ENCODE results near the gene SLC25A21. TPM values are rescaled to one million over a fixed set of nuclear protein-coding genes. Genes with fewer than 3 reads are reported as not detected.

Gene SLC25A21
- total and polyA plus RNA-seq, 7 donors: 0.13 to 1.5 (median 1.1) TPM; not detected in 2

- Histone ChIP-seq H3K27me3 (no peaks in the 10 kb centered on the region), H3K36me3 (no peaks in the 10 kb centered on the region), H3K4me1 (peaks cover 0 to 9% (median 7%) of the 10 kb centered on the region in 4 donors), H3K9me3 (no peaks in the 10 kb centered on the region), H3K27ac (no peak overlapping the region), H3K4me3 (no peak overlapping the region)
- TF ChIP-seq POLR2A (IDR thresholded peaks at IDR 0.05): no peak
- intact Hi-C loops (cut with DNase I): no loop called here
- no peak for DNase-seq
These were observed 217.0 kb downstream of the SLC25A21 start for GRCh38 chr14:36955376-36955775.

GRCh38 chr14:36952689-36953088 lies 219.7 kb downstream of the SLC25A21 start:
- TF ChIP-seq CTCF (IDR thresholded peaks at IDR 0.05): no peak
- no peak for TF ChIP-seq POLR2A (IDR thresholded peaks at IDR 0.05)
- no peak for TF ChIP-seq POLR2AphosphoS5 (IDR thresholded peaks at IDR 0.05)
- no peak for TF ChIP-seq EP300 (IDR thresholded peaks at IDR 0.05)
- intact Hi-C loops (cut with DNase I): no loop called here
- DNase-seq: no peak
- no peaks in the 10 kb centered on the region for H3K36me3 ChIP-seq
- H3K27me3 ChIP-seq: no peaks in the 10 kb centered on the region
- 88 to 92% methylated on average over 3 of the region's 3 CpGs for WGBS, 2 donors
- peaks cover 0 to 9% (median 7%) of the 10 kb centered on the region in 4 donors for H3K4me1 ChIP-seq
- no peaks in the 10 kb centered on the region for H3K9me3 ChIP-seq
- H3K4me3 ChIP-seq: no peak overlapping the region
- no peak overlapping the region for H3K27ac ChIP-seq

GRCh38 chr14:36951380-36951911 lies 221.0 kb downstream of the SLC25A21 start:
- peaks cover 0 to 9% (median 6%) of the 10 kb centered on the region in 4 donors for H3K4me1 ChIP-seq
- H3K27me3 ChIP-seq: no peaks in the 10 kb centered on the region
- WGBS, 2 donors: 79 to 82% methylated on average over 2 of the region's 2 CpGs
- H3K36me3 ChIP-seq: no peaks in the 10 kb centered on the region
- TF ChIP-seq CTCF (IDR thresholded peaks at IDR 0.05) (no peak), POLR2AphosphoS5 (IDR thresholded peaks at IDR 0.05) (no peak), POLR2A (IDR thresholded peaks at IDR 0.05) (no peak), EP300 (IDR thresholded peaks at IDR 0.05) (no peak)
- H3K27ac ChIP-seq: no peak overlapping the region
- H3K9me3 ChIP-seq: no peaks in the 10 kb centered on the region
- no peak for DNase-seq
- intact Hi-C loops (cut with DNase I): no loop called here
- H3K4me3 ChIP-seq: no peak overlapping the region

- Histone ChIP-seq H3K4me3 (no peak overlapping the region), H3K27me3 (no peaks in the 10 kb centered on the region), H3K36me3 (no peaks in the 10 kb centered on the region), H3K4me1 (peaks cover 0 to 3% (median under 1%) of the 10 kb centered on the region in 4 donors), H3K27ac (no peak overlapping the region), H3K9me3 (no peaks in the 10 kb centered on the region)
- intact Hi-C loops (cut with DNase I): no loop called here
- 71 to 75% methylated on average over 1 of the region's 1 CpG for WGBS, 2 donors
- no peak for DNase-seq
- TF ChIP-seq CTCF (IDR thresholded peaks at IDR 0.05) (no peak), POLR2A (IDR thresholded peaks at IDR 0.05) (no peak), POLR2AphosphoS5 (IDR thresholded peaks at IDR 0.05) (no peak), EP300 (IDR thresholded peaks at IDR 0.05) (no peak)
These were observed 221.6 kb downstream of the SLC25A21 start for GRCh38 chr14:36950812-36951211.

- WGBS, 2 donors: 54 to 59% methylated on average over 2 of the region's 2 CpGs
These were observed 223.0 kb downstream of the SLC25A21 start for GRCh38 chr14:36949371-36949770.

More at GRCh38 chr14:36949371-36949770, 223.0 kb downstream of the SLC25A21 start:
- H3K9me3 ChIP-seq: no peaks in the 10 kb centered on the region
- TF ChIP-seq POLR2A (IDR thresholded peaks at IDR 0.05): no peak
- no peak for TF ChIP-seq CTCF (IDR thresholded peaks at IDR 0.05)
- no peak for TF ChIP-seq POLR2AphosphoS5 (IDR thresholded peaks at IDR 0.05)
- TF ChIP-seq EP300 (IDR thresholded peaks at IDR 0.05): no peak
- H3K27me3 ChIP-seq: no peaks in the 10 kb centered on the region
- H3K4me1 ChIP-seq: no peaks in the 10 kb centered on the region
- H3K36me3 ChIP-seq: no peaks in the 10 kb centered on the region
- DNase-seq: no peak
- H3K27ac ChIP-seq: no peak overlapping the region
- no peak overlapping the region for H3K4me3 ChIP-seq
- intact Hi-C loops (cut with DNase I): no loop called here
